Cardiac septum (tissue), 1 donor: ENCODE results near the gene GABBR2. TPM values are rescaled to one million over a fixed set of nuclear protein-coding genes. Genes with fewer than 3 reads are reported as not detected.

Experiments used
- DNase-seq: peaks from one replicate; pipeline ENCODE4 v3.0.0-alpha.2; 2020; ENCODE audit warnings: low spot score
- intact Hi-C: fragments of 100-400 bp; cut with DNase I; formaldehyde crosslinking; loops from one replicate; pipeline ENCODE4 v1.14.0; 2022
- total RNA-seq: library from RNA; stranded (reverse); fragmentation: NEBNext Ultra II Directional; extraction: Animal tissue kit (Norgen Biotek cat#: 25700); gene quantifications from one replicate; pipeline ENCODE4 v1.2.1, GENCODE V29; 2021
- donor health status: DM: no; HTN: no; CAD: no.

The GABBR2 gene
- total RNA-seq, 1 donor from 2014 or later: 1.1 TPM

GRCh38 chr9:98372077-98372836 lies 336.5 kb downstream of the GABBR2 start:
- intact Hi-C loops: no loop called here
- DNase-seq: no peak

- no peak for DNase-seq
- intact Hi-C loops: no loop called here
Observed at GRCh38 chr9:98370976-98371315, 337.8 kb downstream of the GABBR2 start.

DNA sequence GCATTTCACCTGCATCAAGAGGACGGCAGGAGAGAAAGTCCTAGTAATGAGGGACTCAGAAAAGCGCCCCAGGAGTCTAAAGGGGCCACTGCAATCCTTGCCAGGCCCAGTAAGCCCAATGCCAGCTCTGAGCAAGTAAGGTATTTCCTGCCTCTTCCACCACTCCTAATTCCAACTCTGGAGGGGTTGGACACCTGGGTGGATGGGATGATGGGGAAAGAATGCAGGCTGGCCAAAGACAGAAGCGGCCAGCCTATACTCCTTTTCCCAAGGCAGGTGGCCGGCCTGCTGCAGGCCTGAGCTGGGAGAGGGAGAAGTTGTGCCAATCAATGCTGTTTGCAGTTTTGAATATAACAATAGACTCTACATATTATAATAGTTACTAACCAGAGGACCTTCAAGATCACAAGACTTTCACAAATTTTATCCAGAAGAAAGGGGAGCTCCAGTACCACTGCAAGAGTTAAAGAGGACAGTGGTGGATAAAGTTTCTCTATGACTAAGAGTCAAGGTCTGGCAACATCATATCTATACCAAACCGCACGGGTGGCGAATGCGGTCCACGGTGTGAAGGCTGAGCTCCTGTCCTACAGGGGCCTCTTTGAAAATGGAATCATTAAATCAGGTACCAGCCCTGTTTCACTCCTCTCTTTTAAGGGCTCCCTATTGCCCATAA lies 338.3 kb downstream of the GABBR2 start:
- intact Hi-C loops: no loop called here
- no peak for DNase-seq

- no peak for DNase-seq
- intact Hi-C loops: no loop called here
Observed at GRCh38 chr9:98369896-98370295, 338.8 kb downstream of the GABBR2 start.

DNA sequence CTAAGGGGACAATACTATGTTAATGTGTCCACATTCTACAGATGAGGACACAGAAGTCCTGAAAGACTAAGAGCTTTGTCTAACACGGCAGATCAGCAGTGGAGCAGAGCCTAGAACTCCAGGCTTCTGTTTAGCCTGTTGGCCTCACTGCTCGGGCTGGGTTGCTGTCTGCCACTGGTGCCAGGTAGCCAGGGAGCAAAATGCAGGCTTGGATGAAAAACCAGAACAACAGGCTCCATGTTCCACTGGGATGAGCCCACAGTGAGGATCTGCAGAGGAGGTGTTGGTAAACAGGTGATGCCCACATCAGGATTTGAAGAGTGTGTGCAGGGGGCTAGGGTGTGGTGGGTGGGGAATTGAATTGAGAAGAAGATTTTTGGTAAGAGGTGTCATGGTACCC lies 339.3 kb downstream of the GABBR2 start:
- DNase-seq: no peak
- intact Hi-C loops: no loop called here

- no peak for DNase-seq
- intact Hi-C loops: no loop called here
Observed at GRCh38 chr9:98369066-98369425, 339.7 kb downstream of the GABBR2 start.

DNA sequence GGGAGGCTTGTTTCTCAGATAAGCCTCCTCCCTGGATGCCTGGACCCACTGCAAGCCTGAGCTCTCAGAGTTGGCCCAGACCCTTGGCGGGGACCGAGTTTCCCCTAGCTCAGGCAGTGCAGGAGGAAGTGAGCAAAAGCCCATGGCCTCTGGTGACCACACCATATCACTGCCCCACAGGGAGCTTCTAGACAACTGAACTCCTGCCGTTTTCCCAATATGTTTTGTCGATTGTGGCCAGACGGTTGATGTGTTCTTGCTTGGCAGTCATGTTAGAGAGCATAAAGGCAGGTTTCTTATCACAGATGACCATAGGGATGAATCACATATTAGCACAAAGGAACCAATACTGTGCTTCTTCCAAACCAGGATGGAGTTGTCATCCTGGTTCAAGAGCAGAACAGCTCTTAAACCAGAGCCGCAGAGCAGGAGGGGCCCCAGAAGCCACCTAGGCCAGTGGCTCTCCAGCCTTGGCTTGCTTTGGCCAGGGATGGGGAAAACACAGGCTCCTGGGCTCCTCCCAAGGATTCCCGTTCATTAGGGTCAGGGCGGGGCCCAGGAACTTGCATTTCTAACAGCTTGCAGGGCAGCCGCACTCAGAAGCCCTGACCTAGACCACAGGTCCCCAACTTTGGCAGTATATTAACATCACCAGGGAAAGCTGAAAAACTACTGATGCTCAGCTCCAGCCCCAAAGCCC lies 340.2 kb downstream of the GABBR2 start:
- intact Hi-C loops: no loop called here
- no peak for DNase-seq

DNA sequence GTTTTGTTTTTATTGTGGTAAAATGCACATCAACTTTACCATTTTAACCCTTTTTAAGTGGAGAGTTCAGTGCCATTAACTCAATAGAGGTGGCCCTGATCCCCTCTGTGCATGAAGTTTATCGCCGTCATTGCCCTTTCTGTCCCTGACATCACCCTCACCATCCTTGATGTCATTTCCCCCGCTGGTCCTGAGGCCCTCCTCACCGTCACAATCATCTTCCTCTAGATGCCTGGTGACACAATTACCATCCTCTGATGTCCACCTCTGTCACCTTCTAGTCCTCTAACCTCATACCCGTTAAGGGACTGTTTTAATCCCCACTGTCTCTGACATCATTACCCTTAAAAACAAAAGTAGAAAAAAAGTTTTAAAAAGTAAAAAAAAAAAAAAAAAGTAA lies 340.8 kb downstream of the GABBR2 start:
- intact Hi-C loops: no loop called here

GRCh38 chr9:98367371-98367900 lies 341.3 kb downstream of the GABBR2 start:
- intact Hi-C loops: no loop called here
- no peak for DNase-seq

More for the DNA sequence above, 340.8 kb downstream of the GABBR2 start:
- no peak for DNase-seq

DNA sequence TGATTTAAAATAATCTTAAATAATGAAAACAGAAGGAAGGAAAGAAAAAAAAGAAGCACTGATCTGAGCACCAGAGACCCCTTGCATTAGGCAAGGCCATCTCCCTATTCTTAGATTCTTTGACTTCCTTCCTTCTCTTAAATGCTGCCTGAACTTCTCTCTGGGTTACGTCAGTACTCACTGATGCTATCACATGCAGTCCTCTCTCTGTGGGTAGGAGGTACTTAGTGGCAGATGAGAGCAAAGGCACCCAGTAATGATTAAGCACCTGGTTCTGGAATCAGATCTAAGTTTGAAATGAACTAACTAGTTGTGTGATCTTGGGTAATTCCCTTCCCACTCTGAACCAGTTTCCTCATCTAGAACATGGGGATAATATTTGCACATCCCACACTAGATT lies 343.0 kb downstream of the GABBR2 start:
- intact Hi-C loops: no loop called here
- no peak for DNase-seq

DNA sequence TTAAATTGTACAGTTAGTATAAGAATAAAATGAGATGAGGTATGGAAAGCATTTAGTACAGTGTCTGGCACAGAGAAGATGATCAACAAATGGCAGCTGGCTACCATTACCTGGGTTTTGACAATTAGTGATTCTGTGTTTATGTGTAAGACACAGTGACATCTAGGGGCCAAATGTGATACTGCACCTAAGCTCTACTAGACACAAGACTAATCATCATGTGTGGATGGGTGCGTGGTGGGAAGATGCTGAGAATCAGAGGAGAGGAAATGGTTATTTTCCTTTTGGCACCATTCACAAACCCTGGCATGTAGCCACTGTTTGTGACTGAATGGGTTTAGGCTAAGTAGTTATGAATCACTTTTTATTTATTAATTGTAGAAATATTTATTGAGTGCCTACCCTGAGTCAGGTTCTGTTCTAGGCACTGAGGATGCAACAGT lies 343.5 kb downstream of the GABBR2 start:
- intact Hi-C loops: no loop called here
- DNase-seq: no peak

GRCh38 chr9:98364086-98364485 lies 344.6 kb downstream of the GABBR2 start:
- intact Hi-C loops: no loop called here
- no peak for DNase-seq

DNA sequence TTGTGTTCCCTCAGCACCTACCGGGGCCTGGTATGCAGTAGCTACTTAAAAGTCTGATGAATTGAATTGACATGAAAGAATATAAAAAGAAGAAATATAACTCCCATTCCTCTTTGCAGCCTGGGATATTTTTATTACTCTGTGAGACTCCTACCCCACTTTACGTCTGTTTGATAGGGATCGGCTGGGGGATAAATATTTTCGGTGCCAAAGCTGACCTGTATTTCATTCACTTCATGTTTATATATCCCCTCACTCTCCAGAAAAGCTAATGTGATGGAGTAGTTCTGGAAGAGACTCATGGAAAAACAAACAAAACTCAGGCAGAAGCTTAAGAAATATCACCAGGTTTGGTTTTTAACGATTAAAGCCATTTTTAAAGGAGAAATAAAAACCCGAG lies 345.1 kb downstream of the GABBR2 start:
- DNase-seq: no peak
- intact Hi-C loops: no loop called here

DNA sequence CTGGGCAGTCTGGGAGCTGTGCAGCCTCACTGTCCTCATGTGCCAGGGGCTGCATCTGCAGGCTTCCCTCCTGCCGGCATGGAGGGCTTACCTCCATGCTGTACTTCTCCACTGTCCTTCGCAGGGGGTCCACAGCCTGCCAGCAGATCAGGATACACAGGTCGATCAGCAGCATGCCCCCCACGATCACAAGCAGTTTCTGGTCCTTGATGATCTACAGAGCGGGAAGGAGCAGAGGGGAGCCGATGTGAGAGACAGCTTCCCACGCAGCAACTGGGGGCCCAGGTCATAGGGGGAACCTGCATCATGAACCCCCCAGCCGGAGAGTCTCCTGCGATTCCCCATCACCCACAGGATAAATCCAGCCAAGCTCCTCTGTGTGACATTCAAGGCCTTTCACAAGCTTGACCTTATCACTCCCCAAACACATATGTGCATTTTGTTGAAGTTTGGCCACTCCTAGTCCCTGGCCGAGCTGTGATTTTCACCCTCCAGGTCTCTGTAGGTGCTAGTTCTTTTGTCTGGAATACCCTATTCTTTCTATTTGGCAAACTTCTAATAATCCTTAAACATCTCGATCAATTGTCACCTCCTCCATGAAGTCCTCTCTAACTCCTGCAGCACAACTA lies 346.0 kb downstream of the GABBR2 start:
- no peak for DNase-seq
- intact Hi-C loops: no loop called here

GRCh38 chr9:98361645-98362044 lies 347.1 kb downstream of the GABBR2 start:
- intact Hi-C loops: no loop called here
- DNase-seq: no peak

GRCh38 chr9:98360176-98360708 lies 348.5 kb downstream of the GABBR2 start:
- intact Hi-C loops: no loop called here
- no peak for DNase-seq

GRCh38 chr9:98359569-98359968 lies 349.2 kb downstream of the GABBR2 start:
- no peak for DNase-seq
- intact Hi-C loops: no loop called here

GRCh38 chr9:98357921-98358535 lies 350.7 kb downstream of the GABBR2 start:
- intact Hi-C loops: no loop called here
- DNase-seq: no peak

DNA sequence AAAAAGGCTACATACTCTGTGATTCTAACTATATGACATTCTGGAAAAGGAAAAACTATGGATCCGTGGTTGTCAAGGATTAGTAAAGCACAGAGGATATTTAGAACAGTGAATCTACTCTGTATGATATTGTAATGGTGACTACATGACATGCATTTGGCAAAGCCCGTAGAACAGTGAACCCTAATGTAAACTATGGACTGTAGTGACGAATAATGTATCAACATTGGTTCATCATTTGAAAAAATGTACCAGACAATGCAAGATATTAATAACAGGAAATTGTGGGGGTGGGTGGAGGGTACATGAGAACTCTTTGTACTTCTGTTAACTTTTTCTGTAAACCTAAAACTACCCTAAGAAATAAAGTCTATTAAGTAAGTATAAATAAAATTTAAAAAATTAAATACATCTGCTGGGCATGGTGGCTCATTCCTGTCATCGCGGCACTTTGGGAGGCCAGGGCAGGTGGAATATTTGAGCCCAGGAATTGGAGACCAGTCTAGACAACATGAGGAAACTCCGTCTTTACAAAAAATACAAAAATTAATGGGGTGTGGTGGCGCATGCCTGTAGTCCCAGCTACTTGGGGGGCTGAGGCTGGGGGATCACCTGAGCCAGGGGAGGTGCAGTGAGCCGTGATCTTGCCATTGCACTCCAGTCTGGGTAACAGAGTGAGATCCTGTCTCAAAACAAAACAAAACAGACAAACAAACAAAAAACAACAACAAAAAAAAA lies 351.6 kb downstream of the GABBR2 start:
- intact Hi-C loops: no loop called here
- DNase-seq: no peak
